Colonic mucosa (tissue), 4 donors: ENCODE results near the gene TIGD7. TPM values are rescaled to one million over a fixed set of nuclear protein-coding genes. Genes with fewer than 3 reads are reported as not detected.
"Not testable (repeated sequence)": the region's sequence is repeated elsewhere in the genome, so short reads cannot be mapped to it uniquely, and the experiment has no call there.

Experiments
- DNase-seq: peaks from one replicate; pipeline ENCODE4 v3.0.0-alpha.2; 2020
- H3K27ac ChIP-seq: fragments of 200-600 bp; one replicate; pipeline ENCODE4 v1.8.0; 2021
- H3K27me3 ChIP-seq: fragments of 200-600 bp; one replicate; pipeline ENCODE4 v1.8.0; 2021
- H3K36me3 ChIP-seq: fragments of 200-600 bp; one replicate; pipeline ENCODE4 v1.8.0; 2021
- H3K4me1 ChIP-seq: fragments of 200-600 bp; one replicate; pipeline ENCODE4 v1.8.0; 2021; ENCODE audit warnings: mild to moderate bottlenecking
- H3K4me3 ChIP-seq: fragments of 200-600 bp; one replicate; pipeline ENCODE4 v1.8.0; 2021
- H3K9ac ChIP-seq, 2 donors: one replicate each; pipeline ENCODE4 v1.7.0; 2013; ENCODE audit warnings: control low read depth in 2 of 2, low read depth in 2 of 2, low read length in 2 of 2
- H3K9me3 ChIP-seq: fragments of 200-600 bp; one replicate; pipeline ENCODE4 v1.8.0; 2021
- CTCF ChIP-seq: fragments of 200-600 bp; IDR thresholded peaks from one replicate; pipeline ENCODE4 v1.8.0; 2022; ENCODE audit warnings: antibody characterized with exemption, mild to moderate bottlenecking
- intact Hi-C: fragments of 100-400 bp; cut with DNase I; formaldehyde crosslinking; loops from one replicate; pipeline ENCODE4 v1.14.1; 2022
- total RNA-seq, 2 donors: library from RNA; stranded (reverse); fragmentation: NEBNext Ultra II Directional in 1 of 2; extraction: Animal tissue kit (Norgen Biotek cat#: 25700) in 1 of 2; gene quantifications; one replicate each; pipeline ENCODE4 v1.2.1, GENCODE V29; 2021
- donor health status: healthy.
- donor health status: DM: no; HTN: no; CAD: no.
- donor health status: DM: no; HTN: no; CAD: no.

TIGD7 gene
- total RNA-seq, 2 donors from 2014 or later: 2.1 to 3.1 TPM

GRCh38 chr16:3282103-3282729 lies 23.0 kb downstream of the TIGD7 start:
- intact Hi-C loops: loop anchor here (10.0 kb wide), 1 partner anchor 223 kb away; the partner anchor contains the start of gene CLUAP1
- no peaks in the 10 kb centered on the region for H3K9me3 ChIP-seq
- H3K36me3 ChIP-seq: no peaks in the 10 kb centered on the region
- TF ChIP-seq CTCF: no peak
- H3K27ac ChIP-seq: peak overlapping the region; percentile 96
- H3K4me1 ChIP-seq: peaks cover 15% of the 10 kb centered on the region
- peak overlapping the region; percentile 89 to 93 for H3K9ac ChIP-seq
- no peaks in the 10 kb centered on the region for H3K27me3 ChIP-seq
- peak overlapping the region; percentile 84 for H3K4me3 ChIP-seq
- DNase-seq: no peak

GRCh38 chr16:3281222-3281820 lies 23.9 kb downstream of the TIGD7 start:
- Histone ChIP-seq H3K4me3 (no peak overlapping the region), H3K36me3 (no peaks in the 10 kb centered on the region), H3K27me3 (no peaks in the 10 kb centered on the region), H3K9ac (no peak overlapping the region), H3K27ac (no peak overlapping the region), H3K4me1 (peaks cover 15% of the 10 kb centered on the region), H3K9me3 (no peaks in the 10 kb centered on the region)
- TF ChIP-seq CTCF: no peak
- intact Hi-C loops: loop anchor here (10.0 kb wide), 1 partner anchor 223 kb away; the partner anchor contains the start of gene CLUAP1
- no peak for DNase-seq

GRCh38 chr16:3276679-3277078 lies 28.6 kb downstream of the TIGD7 start:
- intact Hi-C loops: no loop called here
- DNase-seq: no peak
- no peak overlapping the region for H3K9ac ChIP-seq

GRCh38 chr16:3274947-3275346 lies 30.3 kb downstream of the TIGD7 start:
- DNase-seq: no peak

More at GRCh38 chr16:3276679-3277078, 28.6 kb downstream of the TIGD7 start:
- no peaks in the 10 kb centered on the region for H3K36me3 ChIP-seq
- peaks cover under 1% of the 10 kb centered on the region for H3K4me1 ChIP-seq
- H3K9me3 ChIP-seq: no peaks in the 10 kb centered on the region
- no peak for TF ChIP-seq CTCF
- no peaks in the 10 kb centered on the region for H3K27me3 ChIP-seq
- H3K4me3 ChIP-seq: no peak overlapping the region
- no peak overlapping the region for H3K27ac ChIP-seq

GRCh38 chr16:3274490-3274889 lies 30.7 kb downstream of the TIGD7 start:
- no peak overlapping the region for H3K4me3 ChIP-seq
- no peaks in the 10 kb centered on the region for H3K27me3 ChIP-seq
- no peak for TF ChIP-seq CTCF
- no peaks in the 10 kb centered on the region for H3K9me3 ChIP-seq
- DNase-seq: no peak
- H3K9ac ChIP-seq: no peak overlapping the region
- no peaks in the 10 kb centered on the region for H3K4me1 ChIP-seq
- no peaks in the 10 kb centered on the region for H3K36me3 ChIP-seq
- H3K27ac ChIP-seq: no peak overlapping the region
- intact Hi-C loops: no loop called here

More at GRCh38 chr16:3274947-3275346, 30.3 kb downstream of the TIGD7 start:
- intact Hi-C loops: no loop called here
- Histone ChIP-seq H3K4me1 (no peaks in the 10 kb centered on the region), H3K27me3 (no peaks in the 10 kb centered on the region), H3K9me3 (no peaks in the 10 kb centered on the region), H3K36me3 (no peaks in the 10 kb centered on the region), H3K4me3 (no peak overlapping the region), H3K27ac (no peak overlapping the region), H3K9ac (no peak overlapping the region)
- TF ChIP-seq CTCF: no peak

- intact Hi-C loops, H3K27ac ChIP-seq, DNase-seq, H3K9ac ChIP-seq, H3K4me1 ChIP-seq, H3K9me3 ChIP-seq, H3K36me3 ChIP-seq, H3K27me3 ChIP-seq, H3K4me3 ChIP-seq: not testable (repeated sequence)
These were observed 33.9 kb downstream of the TIGD7 start for GRCh38 chr16:3271281-3271680.

GRCh38 chr16:3270718-3271117 lies 34.5 kb downstream of the TIGD7 start:
- H3K9me3 ChIP-seq, H3K4me1 ChIP-seq, H3K27ac ChIP-seq, intact Hi-C loops, H3K27me3 ChIP-seq, H3K4me3 ChIP-seq, DNase-seq, H3K36me3 ChIP-seq, H3K9ac ChIP-seq: not testable (repeated sequence)
